ENCODE measurements around the gene TNC. TPM values are rescaled to one million over a fixed set of nuclear protein-coding genes. Genes with fewer than 3 reads are reported as not detected.

The TNC gene
- total RNA-seq, 1 experiment from 2014 or later, result 11.4 TPM

- intact Hi-C loops (cut with micrococcal nuclease; ENCODE audit: unreplicated experiment), result no loop called here
- TF ChIP-seq CTCF (IDR thresholded peaks at IDR 0.05; ENCODE audit: insufficient read depth in 1 of 2, low read depth in 1 of 2, low read length in 1 of 2, severe bottlenecking in 1 of 2, unreplicated experiment in 1 of 2), result no peak
- H3K9me3 Mint-ChIP-seq (ENCODE audit: unreplicated experiment), result no peaks in the 10 kb centered on the region
- H3K4me3 Mint-ChIP-seq (ENCODE audit: unreplicated experiment), result no peak overlapping the region
- H3K4me1 Mint-ChIP-seq (ENCODE audit: low read depth, unreplicated experiment), result peaks cover 6% of the 10 kb centered on the region
- DNase-seq, result no peak
- H3K27ac Mint-ChIP-seq (ENCODE audit: unreplicated experiment), result no peak overlapping the region
- no TSS peak for BruUV-seq (replicated peaks)
- Histone ChIP-seq H3K36me3 (ENCODE audit: control insufficient read depth, insufficient read depth, low read length) (no peaks in the 10 kb centered on the region), H3K4me3 (ENCODE audit: low read depth, low read length) (no peak overlapping the region), H3K27me3 (replicated peaks; ENCODE audit: control insufficient read depth, insufficient read depth, low read length) (no peaks in the 10 kb centered on the region), H3K4me1 (no peaks in the 10 kb centered on the region), H3K9me3 (no peaks in the 10 kb centered on the region)
- no peaks in the 10 kb centered on the region for H3K36me3 Mint-ChIP-seq (ENCODE audit: insufficient read depth, unreplicated experiment)
- ChIA-PET CTCF (no interaction called here), POLR2A (no interaction called here)
- no peaks in the 10 kb centered on the region for H3K27me3 Mint-ChIP-seq (ENCODE audit: insufficient read depth, unreplicated experiment)
These were observed 71.8 kb downstream of the TNC start for GRCh38 chr9:115046199-115046598.

GRCh38 chr9:115043632-115044031 is 74.3 kb downstream of the TNC start:
- Mint-ChIP-seq H3K4me3 (ENCODE audit: unreplicated experiment) (no peak overlapping the region), H3K4me1 (ENCODE audit: low read depth, unreplicated experiment) (peaks cover 6% of the 10 kb centered on the region), H3K27me3 (ENCODE audit: insufficient read depth, unreplicated experiment) (no peaks in the 10 kb centered on the region), H3K36me3 (ENCODE audit: insufficient read depth, unreplicated experiment) (no peaks in the 10 kb centered on the region), H3K9me3 (ENCODE audit: unreplicated experiment) (no peaks in the 10 kb centered on the region), H3K27ac (ENCODE audit: unreplicated experiment) (peak overlapping the region; percentile 77)
- H3K4me3 ChIP-seq (ENCODE audit: low read depth, low read length), result no peak overlapping the region
- no peaks in the 10 kb centered on the region for H3K4me1 ChIP-seq
- ChIA-PET POLR2A (no interaction called here), CTCF (no interaction called here)
- TF ChIP-seq CTCF (IDR thresholded peaks at IDR 0.05; ENCODE audit: insufficient read depth in 1 of 2, low read depth in 1 of 2, low read length in 1 of 2, severe bottlenecking in 1 of 2, unreplicated experiment in 1 of 2), result no peak
- no peaks in the 10 kb centered on the region for H3K9me3 ChIP-seq
- H3K36me3 ChIP-seq (ENCODE audit: control insufficient read depth, insufficient read depth, low read length), result no peaks in the 10 kb centered on the region
- intact Hi-C loops (cut with micrococcal nuclease; ENCODE audit: unreplicated experiment), result no loop called here
- no peak for DNase-seq
- no TSS peak for BruUV-seq (replicated peaks)
- no peaks in the 10 kb centered on the region for H3K27me3 ChIP-seq (replicated peaks; ENCODE audit: control insufficient read depth, insufficient read depth, low read length)

GRCh38 chr9:115042781-115043509 is 75.0 kb downstream of the TNC start:
- no peaks in the 10 kb centered on the region for H3K9me3 Mint-ChIP-seq (ENCODE audit: unreplicated experiment)
- Histone ChIP-seq H3K36me3 (ENCODE audit: control insufficient read depth, insufficient read depth, low read length) (no peaks in the 10 kb centered on the region), H3K9me3 (no peaks in the 10 kb centered on the region), H3K4me3 (ENCODE audit: low read depth, low read length) (no peak overlapping the region), H3K27me3 (replicated peaks; ENCODE audit: control insufficient read depth, insufficient read depth, low read length) (no peaks in the 10 kb centered on the region), H3K4me1 (no peaks in the 10 kb centered on the region)
- POLR2A ChIA-PET, result no interaction called here
- CTCF ChIA-PET, result no interaction called here
- peak overlapping the region; percentile 77 for H3K27ac Mint-ChIP-seq (ENCODE audit: unreplicated experiment)
- H3K27me3 Mint-ChIP-seq (ENCODE audit: insufficient read depth, unreplicated experiment), result no peaks in the 10 kb centered on the region
- BruUV-seq (replicated peaks), result no TSS peak
- H3K4me3 Mint-ChIP-seq (ENCODE audit: unreplicated experiment), result no peak overlapping the region
- peaks cover 6% of the 10 kb centered on the region for H3K4me1 Mint-ChIP-seq (ENCODE audit: low read depth, unreplicated experiment)
- intact Hi-C loops (cut with micrococcal nuclease; ENCODE audit: unreplicated experiment), result no loop called here
- no peak for DNase-seq
- TF ChIP-seq CTCF (IDR thresholded peaks at IDR 0.05; ENCODE audit: insufficient read depth in 1 of 2, low read depth in 1 of 2, low read length in 1 of 2, severe bottlenecking in 1 of 2, unreplicated experiment in 1 of 2), result no peak
- no peaks in the 10 kb centered on the region for H3K36me3 Mint-ChIP-seq (ENCODE audit: insufficient read depth, unreplicated experiment)
